Measurements from ENCODE around the gene FBXL15. TPM values are rescaled to one million over a fixed set of nuclear protein-coding genes. Genes with fewer than 3 reads are reported as not detected.

Gene FBXL15
- total and polyA plus RNA-seq, 9 of the 15 experiments (the other 6 are each of a cell fraction or from before 2014, with no cell fraction given), result 0.08 to 25.9 (median 3.5) TPM

- no peak for TF ChIP-seq PCBP1 (IDR thresholded peaks at IDR 0.05; ENCODE audit: low read depth, low read length, poor library complexity, severe bottlenecking)
- TF ChIP-seq SAFB (IDR thresholded peaks at IDR 0.05; ENCODE audit: borderline replicate concordance, low read depth, low read length), result peak; percentile 38; the same call in 1 of the 2 replicates
- no peak for TF ChIP-seq E2F8 (IDR thresholded peaks at IDR 0.05; ENCODE audit: low read depth, partially characterized antibody)
- peak; percentile 97 for TF ChIP-seq GMEB1 (CRISPR knock-in tag; IDR thresholded peaks at IDR 0.05)
- TF ChIP-seq ZNF395 (CRISPR knock-in tag; IDR thresholded peaks at IDR 0.05), result peak; percentile 91
- TF ChIP-seq CHD1 (IDR thresholded peaks at IDR 0.05; ENCODE audit: low read length), result peak; percentile 17
- TF ChIP-seq SRF (CRISPR knock-in tag; IDR thresholded peaks at IDR 0.05), result no peak
- peak; percentile 23; the same call in 1 of the 2 replicates for TF ChIP-seq ZC3H4 (CRISPR knock-in tag; IDR thresholded peaks at IDR 0.05; ENCODE audit: borderline replicate concordance)
- TF ChIP-seq FIP1L1 (IDR thresholded peaks at IDR 0.05; ENCODE audit: low read depth, low read length, poor library complexity, severe bottlenecking), result peak; percentile 12
- peak in 1 of 2 experiments; percentile 16; a peak in 1 of 4 replicates for TF ChIP-seq TEAD1 (CRISPR knock-in tag; IDR thresholded peaks at IDR 0.05)
- TF ChIP-seq E2F6 (IDR thresholded peaks at IDR 0.05; ENCODE audit: borderline replicate concordance in 1 of 2, extremely low read depth in 1 of 2, insufficient read depth in 1 of 2, insufficient read length in 1 of 2, low read depth in 1 of 2, low read length in 1 of 2, poor library complexity in 1 of 2, severe bottlenecking in 1 of 2), result peak; percentile 75 to 89
- TF ChIP-seq SMARCC2 (IDR thresholded peaks at IDR 0.05; ENCODE audit: low read depth), result no peak
- 0 out of 2 replicates have a peak, but pooled peaks have one; percentile 82 for TF ChIP-seq ATF6 (CRISPR knock-in tag; IDR thresholded peaks at IDR 0.05)
- TF ChIP-seq CBX3 (IDR thresholded peaks at IDR 0.05; ENCODE audit: borderline replicate concordance in 1 of 2, low read length in 2 of 2), result no peak
- TF ChIP-seq TEAD4 (IDR thresholded peaks at IDR 0.05; ENCODE audit: low read length), result no peak
- no peak; the same call in 1 of the 2 replicates for TF ChIP-seq TEAD4 (CRISPR knock-in tag; IDR thresholded peaks at IDR 0.05; ENCODE audit: borderline replicate concordance)
Measured at GRCh38 chr10:102450374-102451104, 29.9 kb downstream of the FBXL15 start (continued).
